ENCODE measurements around the gene SERPINB12.

The SERPINB12 gene

GRCh38 chr18:63551769-63552168, 9.6 kb downstream of the SERPINB12 start:
- no peak for DNase-seq (ENCODE audit: low read depth)

GRCh38 chr18:63552581-63552980, 10.4 kb downstream of the SERPINB12 start:
- no peak for DNase-seq (ENCODE audit: low read depth)

DNA sequence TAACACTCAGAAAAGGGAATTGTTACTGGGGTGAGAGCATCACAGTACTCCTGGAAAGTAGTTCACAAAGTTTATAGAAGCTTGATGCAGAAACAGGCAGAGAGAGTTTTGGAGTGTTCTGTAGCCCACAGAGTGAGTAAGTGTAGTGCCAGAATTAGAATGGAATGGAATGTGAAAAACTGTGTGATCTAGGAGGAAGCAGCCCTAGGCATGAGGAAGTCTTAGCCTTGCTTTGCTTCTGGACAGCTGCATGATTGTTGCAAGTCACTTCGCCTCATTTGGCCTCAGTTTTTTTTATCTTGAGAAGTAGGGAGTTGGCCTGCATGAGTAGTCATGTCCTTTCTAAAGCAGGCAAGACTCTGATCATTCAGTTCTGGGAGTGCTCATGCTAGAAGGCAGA, 10.9 kb downstream of the SERPINB12 start:
- DNase-seq (ENCODE audit: low read depth) = peak; percentile 90

GRCh38 chr18:63559567-63560491, 17.7 kb downstream of the SERPINB12 start:
- no peak for DNase-seq (ENCODE audit: low read depth)

- no peak for DNase-seq (ENCODE audit: low read depth)
Measured at GRCh38 chr18:63562284-63562683, 20.1 kb downstream of the SERPINB12 start.

DNA sequence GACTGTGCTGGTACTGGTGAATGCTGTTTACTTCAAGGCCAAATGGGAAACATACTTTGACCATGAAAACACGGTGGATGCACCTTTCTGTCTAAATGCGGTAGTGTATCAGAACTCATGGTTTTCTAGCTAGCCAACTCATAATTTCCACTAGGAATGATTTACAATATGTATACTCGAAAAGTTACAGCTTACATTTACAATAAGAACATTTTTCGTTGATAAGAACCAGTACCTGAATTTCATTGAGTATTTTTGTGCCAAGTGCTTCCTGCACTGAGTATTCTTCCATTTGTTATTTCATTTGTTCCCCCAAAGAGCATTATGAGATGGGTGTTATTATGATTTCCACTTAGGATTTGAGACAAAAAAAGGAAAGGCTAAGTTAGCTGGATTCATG, 21.9 kb downstream of the SERPINB12 start:
- DNase-seq (ENCODE audit: low read depth) = no peak

- DNase-seq (ENCODE audit: low read depth) = no peak
Measured at GRCh38 chr18:63564561-63564960, 22.4 kb downstream of the SERPINB12 start.

GRCh38 chr18:63567276-63567675, 25.1 kb downstream of the SERPINB12 start:
- peak; percentile 37 for DNase-seq (ENCODE audit: low read depth)

DNA sequence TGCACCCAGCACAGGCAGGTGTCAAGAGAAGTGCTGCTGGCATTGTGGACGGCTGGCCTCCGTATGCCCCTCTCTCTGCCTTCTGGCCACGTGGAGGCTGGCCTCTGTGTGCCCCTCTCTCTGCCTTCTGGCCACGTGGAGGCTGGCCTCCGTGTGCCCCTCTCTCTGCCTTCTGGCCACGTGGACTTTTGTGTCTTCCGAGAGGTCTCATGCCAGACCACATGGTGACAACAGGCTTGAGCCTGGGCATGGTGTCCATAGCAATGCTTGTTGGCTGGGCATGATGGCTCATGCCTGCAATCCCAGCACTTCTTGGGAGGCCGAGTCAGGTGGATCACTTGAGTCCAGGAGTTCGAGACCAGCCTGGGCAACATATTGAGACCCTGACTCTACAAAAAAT, 25.7 kb downstream of the SERPINB12 start:
- DNase-seq (ENCODE audit: low read depth) = no peak

- DNase-seq (ENCODE audit: low read depth) = no peak
Measured at GRCh38 chr18:63570721-63571120, 28.6 kb downstream of the SERPINB12 start.

- no peak for DNase-seq (ENCODE audit: low read depth)
Measured at GRCh38 chr18:63575681-63576080, 33.5 kb downstream of the SERPINB12 start.

DNA sequence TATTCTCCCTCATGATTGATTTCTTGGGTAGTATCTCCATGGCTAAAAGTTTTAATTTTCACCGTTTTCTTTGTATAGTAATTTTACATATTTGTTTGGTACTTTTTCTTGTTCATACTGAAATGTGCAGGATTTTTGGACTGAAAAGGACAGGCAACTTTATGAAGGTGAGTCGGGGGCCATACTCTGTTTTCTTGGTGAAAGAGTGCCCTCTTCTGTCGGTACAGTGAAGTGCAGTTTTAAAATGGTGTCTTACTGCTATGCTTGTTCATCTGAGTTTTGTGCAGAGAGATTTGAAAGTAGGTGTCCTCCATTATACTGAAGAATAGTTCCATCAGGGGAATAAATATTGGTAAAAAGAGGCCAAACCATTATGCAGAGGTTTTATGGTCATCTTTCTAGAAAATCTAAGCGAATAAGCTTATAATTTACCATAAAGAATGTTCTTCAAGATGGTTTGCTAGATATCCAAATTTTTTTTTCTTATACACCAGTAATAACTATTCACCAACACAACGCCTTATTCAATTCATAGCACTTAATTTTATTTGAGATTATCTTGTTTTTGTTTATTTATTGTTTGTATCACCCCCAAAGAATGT, 36.3 kb downstream of the SERPINB12 start:
- DNase-seq (ENCODE audit: low read depth) = no peak

- DNase-seq (ENCODE audit: low read depth) = no peak
Measured at GRCh38 chr18:63579616-63580015, 37.4 kb downstream of the SERPINB12 start.

GRCh38 chr18:63585988-63586387, 43.8 kb downstream of the SERPINB12 start:
- DNase-seq (ENCODE audit: low read depth) = no peak

DNA sequence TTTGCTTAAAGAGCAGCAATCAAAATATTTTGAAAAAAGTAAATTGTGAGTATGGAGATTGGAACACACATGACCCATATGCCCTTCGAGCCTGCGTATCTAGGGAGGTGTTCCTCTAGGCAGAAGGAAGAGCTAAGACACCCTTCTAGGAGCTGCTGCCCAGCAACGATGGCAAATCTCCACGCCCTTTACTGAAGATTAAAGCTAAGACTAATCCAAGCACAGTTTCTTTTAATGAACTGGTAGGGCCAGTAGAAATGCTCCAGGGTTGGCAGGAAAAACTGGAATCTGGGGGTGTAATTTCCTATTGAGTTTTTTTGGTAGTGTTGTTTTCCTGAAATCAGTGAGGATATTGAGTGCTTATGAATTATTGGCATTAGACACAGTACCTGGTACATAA, 44.3 kb downstream of the SERPINB12 start:
- no peak for DNase-seq (ENCODE audit: low read depth)

DNA sequence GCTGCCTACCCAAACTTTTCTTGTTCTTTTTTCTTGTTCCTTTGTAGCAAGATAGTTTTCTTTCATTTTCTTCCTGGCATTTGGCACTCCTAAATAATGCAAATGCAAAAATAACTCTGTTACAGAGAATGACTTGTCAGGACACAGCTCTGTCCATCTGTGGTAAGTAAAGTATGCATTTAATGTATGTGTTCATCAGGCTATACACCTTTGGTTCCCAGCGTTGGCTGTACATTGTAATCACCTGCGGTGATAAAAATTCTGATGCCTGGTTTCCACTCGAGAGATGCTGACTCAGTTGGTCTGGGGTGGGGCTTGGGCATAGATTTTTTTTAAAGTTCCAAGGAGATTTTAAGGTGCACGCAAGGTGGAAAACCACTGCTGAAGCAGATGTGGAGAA, 44.8 kb downstream of the SERPINB12 start, which contains the start of gene SERPINB13:
TSS of gene SERPINB13 (plus strand) at position 378 of the 400 bp plus-strand sequence. CDS start 1,325 bp downstream, outside the sequence.
- DNase-seq (ENCODE audit: low read depth) = no peak

- DNase-seq (ENCODE audit: low read depth) = no peak
Measured at GRCh38 chr18:63588909-63589308, 46.7 kb downstream of the SERPINB12 start.

GRCh38 chr18:63590373-63590772, 48.2 kb downstream of the SERPINB12 start:
- DNase-seq (ENCODE audit: low read depth) = no peak

DNA sequence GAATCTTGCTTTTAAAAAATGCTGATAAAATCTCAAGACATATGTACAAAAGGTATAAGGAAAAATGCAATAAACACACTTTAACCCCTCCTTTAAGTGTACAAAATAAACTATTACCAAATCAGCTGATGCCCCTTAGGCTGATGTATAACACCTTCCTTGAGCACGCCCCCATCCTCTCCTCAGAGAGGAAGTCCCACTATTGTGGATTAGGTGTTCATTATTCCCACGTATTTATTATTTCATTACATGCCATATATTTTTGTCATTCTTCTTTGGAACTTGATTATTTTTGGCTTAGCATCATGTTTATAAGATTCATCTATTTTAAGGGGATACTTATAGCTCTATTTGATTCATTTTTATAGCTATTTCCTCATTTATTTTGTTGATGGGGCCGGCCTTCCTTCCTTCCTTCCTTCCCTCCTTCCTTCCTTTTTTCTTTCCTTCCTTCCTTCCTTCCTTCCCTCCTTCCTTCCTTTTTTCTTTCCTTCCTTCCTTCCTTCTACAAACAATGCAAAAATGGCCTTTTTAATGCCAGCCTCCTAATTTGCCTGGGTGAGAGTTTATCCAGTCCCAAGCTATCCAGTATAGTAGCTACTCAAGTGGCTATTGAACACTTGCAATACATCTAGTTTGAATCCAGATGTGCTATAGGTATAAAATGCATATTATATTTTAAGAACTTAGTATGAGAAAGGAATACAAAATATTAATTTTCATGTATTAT, 49.0 kb downstream of the SERPINB12 start:
- no peak for DNase-seq (ENCODE audit: low read depth)

DNA sequence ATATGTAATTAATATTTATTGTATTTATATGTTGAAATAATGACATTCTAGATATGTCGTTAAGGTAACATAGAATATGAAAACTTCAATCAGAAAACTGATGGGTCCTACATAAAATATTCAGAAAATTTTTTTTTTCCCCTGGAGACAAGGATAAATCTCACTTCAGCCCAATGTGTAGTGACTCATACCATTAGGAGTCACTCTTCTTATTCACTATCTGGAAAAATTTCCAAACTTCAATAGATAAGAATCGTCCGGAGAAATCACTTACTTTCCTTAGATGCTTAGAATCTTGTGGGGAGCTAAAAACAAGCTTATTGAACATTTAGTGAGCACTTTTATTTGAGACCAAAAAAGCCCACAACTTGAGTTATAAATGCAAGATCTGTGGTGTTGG, 49.6 kb downstream of the SERPINB12 start:
- no peak for DNase-seq (ENCODE audit: low read depth)

GRCh38 chr18:63592471-63592870, 50.3 kb downstream of the SERPINB12 start:
- no peak for DNase-seq (ENCODE audit: low read depth)

- DNase-seq (ENCODE audit: low read depth) = no peak
Measured at GRCh38 chr18:63596964-63597363, 54.8 kb downstream of the SERPINB12 start.

GRCh38 chr18:63603355-63603754, 61.2 kb downstream of the SERPINB12 start:
- no peak for DNase-seq (ENCODE audit: low read depth)

All from GM04504 (cell line).